ENCODE measurements around the gene HPSE. TPM values are rescaled to one million over a fixed set of nuclear protein-coding genes. Genes with fewer than 3 reads are reported as not detected.

The HPSE gene
- total RNA-seq, 1 donor from 2014 or later = 3.9 TPM

GRCh38 chr4:83247415-83248357 is 87.0 kb downstream of the HPSE start:
- DNase-seq = no peak

Small RNA genes lying within 50 kb of the gene (small RNA-seq; reads per million reads assigned to genes)
- gene AC114781.5 (ENCODE audit: low replicate concordance) = not detected

Other genes with a start within 250 kb of the HPSE start
- 10.5 TPM for gene PLAC8, start 220.1 kb downstream of the HPSE start, total RNA-seq
- 10.6 TPM for gene COQ2, start 50.0 kb downstream of the HPSE start, total RNA-seq
- gene HELQ, start 121.0 kb upstream of the HPSE start, total RNA-seq = 12.0 TPM
- gene MRPS18C, start 121.2 kb upstream of the HPSE start, total RNA-seq = 19.9 TPM
- gene ABRAXAS1, start 150.3 kb upstream of the HPSE start, total RNA-seq = 14.1 TPM
- 35.0 TPM for gene GPAT3, start 201.3 kb upstream of the HPSE start, total RNA-seq

All from skin of body (tissue), 3 donors.